Common myeloid progenitor, CD34-positive (primary cell): Measurements from ENCODE around the gene AFF1.

Experiments
- CTCF ChIA-PET: fragments of 350-600 bp; sonication (Branson Sonifier 250); formaldehyde crosslinking; loops from one replicate; lab custom pipeline; 2021; ENCODE audit warnings: antibody characterized with exemption; lab: Charles Lee
- POLR2A ChIA-PET: fragments of 350-600 bp; sonication (Branson Sonifier 250); formaldehyde crosslinking; loops from one replicate; lab custom pipeline; 2021; ENCODE audit warnings: antibody characterized with exemption; lab: Charles Lee
- DNase-seq, 3 donors: peaks; one replicate each; pipeline versions ENCODE4 v3.0.0 to v3.0.0-alpha.2; 2013
- H3K27ac ChIP-seq, 2 experiments: 1 replicate in 1 of 2; 2 replicates in 1 of 2; pipeline ENCODE4 v1.7.0; 2013; ENCODE audit warnings: inconsistent platforms in 2 of 2, low read length in 2 of 2, mild to moderate bottlenecking in 2 of 2, low read depth in 1 of 2, moderate library complexity in 1 of 2; ENCODE audit not compliant: severe bottlenecking in 2 of 2, insufficient read depth in 1 of 2, poor library complexity in 1 of 2
- H3K27me3 ChIP-seq, 5 experiments: replicated peaks in 2 of 5; 1 replicate in 3 of 5; 2 replicates in 2 of 5; pipeline versions ENCODE4 v1.6.1 to v1.7.0; 2013; ENCODE audit warnings: low read length in 4 of 5, mild to moderate bottlenecking in 2 of 5, moderate library complexity in 2 of 5, inconsistent platforms in 1 of 5; ENCODE audit not compliant: insufficient read depth in 5 of 5, control insufficient read depth in 4 of 5
- H3K36me3 ChIP-seq, 4 experiments: 1 replicate in 2 of 4; 2 replicates in 2 of 4; pipeline versions ENCODE4 v1.6.1 to v1.7.0; 2013; ENCODE audit warnings: low read length in 3 of 4, control low read depth in 1 of 4, mild to moderate bottlenecking in 1 of 4; ENCODE audit not compliant: control insufficient read depth in 4 of 4, insufficient read depth in 4 of 4
- H3K4me1 ChIP-seq, 4 experiments: 1 replicate in 3 of 4; 2 replicates in 1 of 4; pipeline versions ENCODE4 v1.6.1 to v1.7.1; 2013; ENCODE audit warnings: low read length in 3 of 4, mild to moderate bottlenecking in 3 of 4, control low read depth in 1 of 4, inconsistent platforms in 1 of 4, moderate library complexity in 1 of 4; ENCODE audit not compliant: control insufficient read depth in 4 of 4, insufficient read depth in 4 of 4; ENCODE audit errors: control extremely low read depth in 1 of 4
- H3K4me3 ChIP-seq, 7 experiments: 1 replicate in 4 of 7; 2 replicates in 3 of 7; pipeline versions ENCODE4 v1.5.1 to v1.7.0; 2013; ENCODE audit warnings: mild to moderate bottlenecking in 7 of 7, low read length in 6 of 7, moderate library complexity in 6 of 7, inconsistent platforms in 2 of 7, low read depth in 2 of 7, control low read depth in 1 of 7; ENCODE audit not compliant: insufficient read depth in 4 of 7, control insufficient read depth in 1 of 7; ENCODE audit errors: extremely low read depth in 1 of 7
- H3K9me3 ChIP-seq, 5 experiments: 1 replicate in 4 of 5; 2 replicates in 1 of 5; pipeline versions ENCODE4 v1.6.1 to v1.7.1; 2013; ENCODE audit warnings: low read length in 4 of 5, mild to moderate bottlenecking in 2 of 5, inconsistent platforms in 1 of 5, low read depth in 1 of 5, moderate library complexity in 1 of 5; ENCODE audit not compliant: control insufficient read depth in 4 of 5, insufficient read depth in 2 of 5; ENCODE audit errors: control extremely low read depth in 1 of 5
- WGBS: methylation state at CpG from one replicate; pipeline ENCODE4 v1.1.5; 2013; ENCODE audit not compliant: insufficient coverage; 5-methylcytosine and 5-hydroxymethylcytosine counted together

The AFF1 gene

GRCh38 chr4:87073199-87074120, 138.6 kb downstream of the AFF1 start:
- Histone ChIP-seq H3K9me3 (no peaks in the 10 kb centered on the region), H3K4me1 (peaks cover 8 to 55% (median 34%) of the 10 kb centered on the region in 4 experiments), H3K4me3 (peak overlapping the region in 6 of 7 experiments; percentile 1 to 57 (median 44)), H3K27ac (peak overlapping the region; percentile 18 to 44), H3K27me3 (no peaks in the 10 kb centered on the region), H3K36me3 (peaks cover 0 to 7% (median 0%) of the 10 kb centered on the region in 4 experiments)
- peak; percentile 39 to 76 (median 64) for DNase-seq
- POLR2A ChIA-PET, result no interaction called here
- WGBS, result 0% methylated on average over 3 of the region's 14 CpGs
- CTCF ChIA-PET, result interaction anchor here (0.6 to 2.2 kb wide), 7 partner anchors 16 to 151 kb away, joined by 3 to 8 read pairs (median 3); no protein-coding TSS in a partner anchor

- CTCF ChIA-PET, result interaction anchor here (0.6 to 2.2 kb wide), 7 partner anchors 16 to 152 kb away, joined by 3 to 8 read pairs (median 3); no protein-coding TSS in a partner anchor
- DNase-seq, result no peak
These were observed 139.3 kb downstream of the AFF1 start for GRCh38 chr4:87074121-87074488.

GRCh38 chr4:87075876-87076275, 141.1 kb downstream of the AFF1 start:
- peaks cover 0 to 4% (median 0%) of the 10 kb centered on the region in 4 experiments for H3K36me3 ChIP-seq
- no CpG with 5 or more reads among the region's 2 CpGs for WGBS
- peaks cover 21 to 64% (median 46%) of the 10 kb centered on the region in 4 experiments for H3K4me1 ChIP-seq
- DNase-seq, result peak in 1 of 3 donors; percentile 28
- no peak overlapping the region for H3K27ac ChIP-seq
- H3K27me3 ChIP-seq, result no peaks in the 10 kb centered on the region
- ChIA-PET CTCF (no interaction called here), POLR2A (no interaction called here)
- no peak overlapping the region for H3K4me3 ChIP-seq
- H3K9me3 ChIP-seq, result no peaks in the 10 kb centered on the region

More at GRCh38 chr4:87074121-87074488, 139.3 kb downstream of the AFF1 start:
- Histone ChIP-seq H3K9me3 (no peaks in the 10 kb centered on the region), H3K27me3 (no peaks in the 10 kb centered on the region), H3K36me3 (peaks cover 0 to 4% (median 0%) of the 10 kb centered on the region in 4 experiments), H3K4me3 (peak overlapping the region in 3 of 7 experiments; percentile 41 to 54 (median 48)), H3K4me1 (peaks cover 14 to 54% (median 35%) of the 10 kb centered on the region in 4 experiments), H3K27ac (no peak overlapping the region)
- POLR2A ChIA-PET, result no interaction called here
- no CpG with 5 or more reads among the region's 3 CpGs for whole genome bisulfite sequencing

GRCh38 chr4:87076690-87077358, 142.0 kb downstream of the AFF1 start:
- H3K4me3 ChIP-seq, result no peak overlapping the region
- no peaks in the 10 kb centered on the region for H3K27me3 ChIP-seq
- no peak for DNase-seq
- no peak overlapping the region for H3K27ac ChIP-seq
- H3K9me3 ChIP-seq, result no peaks in the 10 kb centered on the region
- ChIA-PET POLR2A (no interaction called here), CTCF (interaction anchor here (1.0 kb wide), 2 partner anchors 142 to 154 kb away, joined by 3 read pairs; partner anchors contain the start of gene AFF1)
- peaks cover 21 to 61% (median 40%) of the 10 kb centered on the region in 4 experiments for H3K4me1 ChIP-seq
- 100% methylated on average over 3 of the region's 6 CpGs for WGBS
- H3K36me3 ChIP-seq, result peaks cover 0 to 7% (median 0%) of the 10 kb centered on the region in 4 experiments

GRCh38 chr4:87077914-87078585, 143.2 kb downstream of the AFF1 start:
- Histone ChIP-seq H3K9me3 (no peaks in the 10 kb centered on the region), H3K27me3 (no peaks in the 10 kb centered on the region), H3K27ac (no peak overlapping the region), H3K4me3 (no peak overlapping the region), H3K36me3 (peaks cover 0 to 9% (median 0%) of the 10 kb centered on the region in 4 experiments), H3K4me1 (peaks cover 21 to 54% (median 35%) of the 10 kb centered on the region in 4 experiments)
- 94% methylated on average over 3 of the region's 4 CpGs for WGBS
- ChIA-PET CTCF (interaction anchor here (0.6 to 2.3 kb wide), 4 partner anchors 10 to 125 kb away, joined by 3 to 9 read pairs (median 4); no protein-coding TSS in a partner anchor), POLR2A (interaction anchor here (0.6 kb wide), 1 partner anchor 39 kb away, joined by 4 read pairs; no protein-coding TSS in a partner anchor)
- DNase-seq, result no peak

GRCh38 chr4:87078987-87079486, 144.2 kb downstream of the AFF1 start:
- ChIA-PET CTCF (interaction anchor here (0.6 to 2.3 kb wide), 15 partner anchors 11 to 172 kb away, joined by 3 to 19 read pairs (median 3); no protein-coding TSS in a partner anchor), POLR2A (no interaction called here)
- H3K4me1 ChIP-seq, result peaks cover 12 to 44% (median 29%) of the 10 kb centered on the region in 4 experiments
- no peaks in the 10 kb centered on the region for H3K9me3 ChIP-seq
- no peak overlapping the region for H3K4me3 ChIP-seq
- no peaks in the 10 kb centered on the region for H3K27me3 ChIP-seq
- H3K27ac ChIP-seq, result no peak overlapping the region
- H3K36me3 ChIP-seq, result peaks cover 0 to 11% (median 2%) of the 10 kb centered on the region in 4 experiments
- 89% methylated on average over 3 of the region's 6 CpGs for WGBS
- no peak for DNase-seq
